SW 1271 (cell line): ENCODE data around the gene ACAN.

Source experiments
- DNase-seq, 2 experiments: peaks; one replicate each; lab custom pipeline; 2025; lab: John Stamatoyannopoulos, UW

ACAN gene

DNA sequence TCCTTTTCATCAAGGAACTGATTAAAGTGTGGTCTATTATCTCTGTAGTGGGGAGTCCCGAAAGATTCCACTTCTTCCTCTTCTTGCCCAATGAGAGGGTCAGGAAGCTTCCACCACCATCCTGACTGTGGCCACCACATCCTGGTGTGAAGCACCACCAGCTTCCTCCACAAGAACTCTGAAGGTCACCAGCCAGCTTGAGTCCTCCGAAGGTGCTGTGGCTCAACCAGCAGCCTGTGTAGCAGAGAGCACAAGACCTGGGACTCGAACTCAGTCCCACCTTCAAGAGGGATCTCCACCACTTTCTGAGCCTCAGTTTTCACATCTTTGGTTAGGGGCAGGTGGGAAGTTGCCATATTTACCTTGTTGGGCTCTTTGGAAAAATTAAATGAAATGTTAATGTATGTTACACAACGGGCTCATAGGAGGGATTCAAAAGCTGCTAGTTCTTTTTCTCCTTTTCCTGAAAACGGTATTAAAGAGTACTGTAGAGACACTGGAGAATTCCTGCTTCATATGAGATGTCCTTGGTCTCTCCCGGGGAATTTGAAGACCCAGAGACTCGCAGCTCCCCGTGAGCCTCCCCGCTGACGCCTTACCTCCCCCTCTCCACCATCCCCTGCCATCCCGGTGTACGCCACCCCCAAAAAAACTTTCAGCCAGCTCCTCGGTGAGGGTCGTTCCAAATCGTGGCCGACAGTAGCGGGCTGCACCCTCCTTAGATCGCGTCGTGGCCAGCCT, 816 bp upstream of the ACAN start:
- no peak for DNase-seq

DNA sequence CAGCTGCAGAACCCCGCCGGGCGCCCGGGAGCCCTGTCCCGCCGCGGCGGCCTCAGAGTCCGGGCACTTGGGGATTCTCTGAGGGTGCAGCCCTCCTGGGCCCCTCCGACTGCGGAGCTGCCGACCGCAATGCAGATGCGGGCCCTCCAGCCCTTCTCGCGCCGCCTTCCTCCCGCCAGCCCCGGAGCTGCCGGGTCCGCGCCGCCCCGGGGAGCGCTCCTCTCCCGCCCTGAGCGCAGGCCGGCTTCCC, 320 bp upstream of the ACAN start:
- DNase-seq = no peak

DNA sequence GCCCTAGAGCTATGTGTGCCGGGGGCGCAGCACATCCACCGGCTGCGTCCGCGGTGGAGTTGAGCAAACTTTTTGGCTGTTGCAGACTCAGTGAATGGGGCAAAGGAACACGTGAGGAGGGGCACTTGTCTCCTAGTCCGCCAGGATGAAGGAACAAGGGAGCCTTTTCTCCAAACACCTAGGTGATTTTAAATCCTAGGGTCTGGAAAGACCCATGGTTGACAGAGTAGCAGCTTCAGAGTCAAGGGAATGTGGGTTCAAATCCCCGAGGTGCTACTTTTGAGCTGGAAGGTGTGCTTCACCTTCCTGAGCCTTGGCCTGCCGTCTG, 648 bp downstream of the ACAN start:
- DNase-seq = no peak

DNA sequence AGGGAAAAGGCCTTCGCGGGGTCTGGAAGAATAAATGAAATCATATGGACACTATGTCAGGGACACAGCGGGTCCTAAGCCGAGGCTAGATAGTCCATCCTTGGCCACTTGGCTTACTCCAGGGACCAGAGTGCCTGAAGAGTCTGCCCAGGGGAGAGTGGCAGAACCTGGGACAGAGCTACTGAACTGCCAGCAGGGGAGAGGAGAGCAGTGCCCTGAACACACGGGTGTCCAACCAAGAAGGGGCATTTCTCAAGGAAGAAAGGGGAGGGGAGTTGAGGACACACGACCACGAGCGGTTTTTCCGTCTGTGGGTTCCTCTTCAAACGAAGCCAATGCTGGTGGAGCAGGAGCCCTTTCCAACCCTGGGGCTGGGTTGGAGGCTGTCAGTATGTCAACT, 1.0 kb downstream of the ACAN start:
- no peak for DNase-seq

- peak in 1 of 2 experiments; percentile 19 for DNase-seq
Measured at GRCh38 chr15:88805031-88805780, 2.0 kb downstream of the ACAN start.

DNA sequence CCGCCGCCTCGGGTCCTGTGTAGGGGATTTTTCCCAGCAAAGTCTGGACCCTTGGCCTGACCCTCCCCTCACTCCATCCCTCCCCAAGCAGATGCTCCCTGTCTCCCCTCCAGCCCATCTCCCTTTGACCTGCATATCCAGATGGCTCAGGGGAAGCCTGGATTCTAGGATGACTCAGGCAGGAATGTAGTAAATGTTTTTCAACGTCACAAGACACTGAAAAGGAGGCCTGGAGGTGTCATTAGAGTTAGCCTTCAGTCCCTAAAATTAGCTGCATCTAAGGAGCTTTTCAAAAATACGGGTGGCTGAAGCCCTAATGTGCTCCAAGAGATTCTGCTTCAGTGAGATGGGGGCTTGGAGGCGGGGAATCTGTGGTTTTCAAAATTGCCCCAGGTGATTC, 7.2 kb downstream of the ACAN start:
- DNase-seq = no peak

DNA sequence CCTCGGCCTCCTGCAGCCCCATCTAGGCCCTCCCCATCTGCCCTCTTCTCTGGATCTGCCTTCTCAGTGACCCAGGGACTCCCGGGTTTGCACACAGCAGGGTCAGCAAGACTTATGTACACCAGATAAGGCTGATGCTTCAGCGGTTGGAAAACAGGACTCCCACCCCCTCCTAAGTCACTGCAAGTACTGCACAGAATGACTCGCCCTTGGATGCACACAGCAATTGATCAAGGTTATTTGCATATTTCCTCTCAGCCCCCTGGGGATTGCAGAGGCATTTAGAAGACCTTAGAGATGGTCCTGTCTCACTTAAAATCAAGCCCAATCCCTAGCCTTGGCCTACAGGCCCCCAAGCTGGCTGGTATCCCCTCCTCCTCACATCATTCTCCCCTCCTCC, 8.9 kb downstream of the ACAN start:
- no peak for DNase-seq

- no peak for DNase-seq
Measured at GRCh38 chr15:88813960-88814359, 10.7 kb downstream of the ACAN start.

GRCh38 chr15:88814393-88814792, 11.2 kb downstream of the ACAN start:
- DNase-seq = no peak

- no peak for DNase-seq
Measured at GRCh38 chr15:88818920-88819319, 15.7 kb downstream of the ACAN start.

GRCh38 chr15:88821993-88822392, 18.8 kb downstream of the ACAN start:
- no peak for DNase-seq

- DNase-seq = no peak
Measured at GRCh38 chr15:88828791-88829190, 25.6 kb downstream of the ACAN start.

GRCh38 chr15:88830016-88830415, 26.8 kb downstream of the ACAN start:
- no peak for DNase-seq

DNA sequence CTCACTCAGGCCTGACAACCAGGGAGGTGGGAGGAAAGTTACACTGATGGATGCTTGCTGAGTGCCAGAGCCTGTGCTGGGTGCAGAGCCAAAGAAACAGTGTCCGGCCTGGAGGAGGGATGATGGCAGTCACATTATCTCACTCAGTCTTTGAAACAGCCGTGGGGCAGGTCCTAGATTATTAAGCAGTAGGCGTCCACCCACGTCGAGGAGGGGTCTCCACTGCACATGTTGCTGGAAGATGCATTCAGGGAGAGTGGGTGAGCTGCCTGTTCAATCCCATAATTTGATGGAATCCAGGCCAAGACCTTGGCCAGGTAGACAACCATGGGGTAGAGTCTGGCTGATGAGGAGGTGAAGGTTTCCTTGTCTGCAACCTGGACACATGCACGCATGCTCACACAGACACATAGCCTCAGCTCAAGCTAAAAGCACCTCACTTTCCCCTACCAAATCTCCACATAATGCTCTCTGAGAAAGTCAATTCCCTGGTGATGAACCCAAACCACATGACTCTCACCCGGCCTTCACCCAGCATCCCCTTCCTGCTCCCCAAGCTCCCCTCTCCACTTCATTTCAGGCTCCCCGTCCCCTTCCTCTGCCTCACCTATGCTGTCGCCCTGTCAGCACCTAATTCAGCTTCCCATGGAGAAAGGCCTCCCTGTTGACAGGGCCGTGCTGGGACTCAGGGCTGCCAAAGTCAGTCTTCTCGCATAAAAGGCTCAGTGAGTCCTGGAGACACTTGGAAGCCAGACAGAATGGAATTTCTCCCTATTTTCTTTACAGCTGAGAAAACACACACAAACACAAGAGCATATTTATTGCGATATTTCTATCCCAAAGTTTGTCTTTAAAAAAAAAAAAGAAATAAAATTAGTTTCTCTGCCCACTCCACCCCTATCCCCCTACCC, 29.8 kb downstream of the ACAN start:
- no peak for DNase-seq

DNA sequence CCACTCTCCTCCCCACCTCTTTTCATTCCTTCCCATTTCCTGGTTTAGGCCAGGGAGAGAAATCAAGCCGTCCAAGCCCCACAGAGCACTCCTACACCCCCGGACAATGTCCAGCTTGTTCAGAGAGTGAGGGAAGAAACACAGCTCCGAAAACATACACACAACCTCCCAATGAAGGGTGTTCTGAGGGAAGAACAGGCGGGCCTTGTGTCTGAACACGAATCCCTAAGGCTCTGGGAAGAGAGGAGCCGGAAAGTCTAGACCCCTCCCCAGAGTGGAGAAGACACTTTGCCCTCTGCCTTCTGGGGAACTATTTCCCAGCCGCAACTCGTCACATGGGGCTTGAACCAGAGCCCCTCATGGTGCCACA, 30.5 kb downstream of the ACAN start:
- DNase-seq = no peak

DNA sequence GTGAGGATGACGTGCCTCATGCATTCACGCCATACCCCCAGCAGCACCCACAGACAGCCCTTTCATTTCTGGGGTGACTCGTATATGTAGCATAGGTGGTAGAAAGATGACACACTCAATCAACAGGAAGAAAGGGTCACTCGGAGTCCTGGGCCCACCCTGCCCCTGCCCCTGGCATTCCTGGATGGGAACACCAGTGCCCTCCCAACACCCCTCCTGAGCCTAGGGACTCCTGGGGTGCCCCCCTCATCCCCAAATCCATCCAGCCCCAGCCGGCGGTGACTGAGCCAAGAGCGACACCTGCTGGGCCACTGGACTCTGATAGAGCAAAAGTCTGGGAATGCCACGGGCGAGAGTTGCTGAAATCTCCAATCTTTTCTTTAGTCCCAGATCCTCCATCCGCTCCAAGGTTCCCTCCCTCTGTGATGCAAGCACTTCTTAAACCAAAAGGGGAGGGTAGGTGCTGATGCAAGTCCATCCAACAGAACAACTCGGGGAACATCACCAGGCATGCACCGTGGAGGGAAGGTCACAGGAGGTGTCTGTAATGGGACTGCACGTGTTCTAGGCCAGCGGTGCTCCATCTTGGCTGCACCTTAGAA, 31.1 kb downstream of the ACAN start:
- DNase-seq = peak in 1 of 2 experiments; percentile 23

DNA sequence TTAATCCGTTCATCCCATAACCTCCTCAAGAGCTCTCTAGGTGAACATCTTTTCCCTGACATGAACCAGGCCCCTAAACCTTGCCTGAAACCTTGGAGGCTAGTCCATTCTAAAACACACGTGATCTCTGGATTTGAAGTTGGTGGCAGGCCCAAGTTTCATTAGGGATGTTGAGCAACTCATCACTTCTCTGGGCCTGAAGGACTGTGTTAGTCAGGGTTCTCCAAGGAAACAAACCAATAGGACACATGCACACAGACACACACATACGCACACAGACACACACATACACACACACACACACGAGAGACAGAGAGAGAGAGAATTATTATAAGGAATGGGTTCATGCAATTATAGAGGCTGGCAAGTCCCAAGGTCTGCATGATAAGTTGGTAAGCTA, 31.9 kb downstream of the ACAN start:
- DNase-seq = no peak

- no peak for DNase-seq
Measured at GRCh38 chr15:88835646-88836045, 32.4 kb downstream of the ACAN start.

DNA sequence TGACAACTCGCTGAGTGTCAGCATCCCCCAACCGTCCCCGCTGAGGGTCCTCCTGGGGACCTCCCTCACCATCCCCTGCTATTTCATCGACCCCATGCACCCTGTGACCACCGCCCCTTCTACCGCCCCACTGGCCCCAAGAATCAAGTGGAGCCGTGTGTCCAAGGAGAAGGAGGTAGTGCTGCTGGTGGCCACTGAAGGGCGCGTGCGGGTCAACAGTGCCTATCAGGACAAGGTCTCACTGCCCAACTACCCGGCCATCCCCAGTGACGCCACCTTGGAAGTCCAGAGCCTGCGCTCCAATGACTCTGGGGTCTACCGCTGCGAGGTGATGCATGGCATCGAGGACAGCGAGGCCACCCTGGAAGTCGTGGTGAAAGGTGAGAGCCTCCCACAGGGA, 35.4 kb downstream of the ACAN start:
- no peak for DNase-seq

- no peak for DNase-seq
Measured at GRCh38 chr15:88839146-88839545, 35.9 kb downstream of the ACAN start.

- no peak for DNase-seq
Measured at GRCh38 chr15:88839961-88840360, 36.7 kb downstream of the ACAN start.

- DNase-seq = no peak
Measured at GRCh38 chr15:88841236-88841635, 38.0 kb downstream of the ACAN start.

DNA sequence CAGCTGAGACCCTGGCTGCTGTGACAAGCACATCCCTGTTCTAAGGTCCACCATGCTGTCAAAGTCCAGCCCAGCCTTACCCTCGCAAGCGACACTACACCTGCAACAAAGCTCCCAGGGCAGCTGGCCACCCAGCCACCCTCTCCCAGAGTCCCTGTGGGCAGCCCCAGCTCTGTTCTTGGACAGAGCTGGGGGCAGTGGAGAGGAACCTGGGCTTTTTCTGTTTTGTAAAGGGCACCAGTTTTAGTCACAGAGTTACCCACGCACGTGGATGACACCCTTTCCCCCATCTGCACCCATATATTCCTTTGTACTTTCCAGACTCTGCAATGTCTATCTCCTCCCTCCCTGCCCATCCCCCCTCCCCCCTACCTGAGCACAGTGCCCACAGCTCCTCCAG, 38.9 kb downstream of the ACAN start:
- DNase-seq = no peak
